ENCODE measurements around the gene SRP68.

The SRP68 gene

DNA sequence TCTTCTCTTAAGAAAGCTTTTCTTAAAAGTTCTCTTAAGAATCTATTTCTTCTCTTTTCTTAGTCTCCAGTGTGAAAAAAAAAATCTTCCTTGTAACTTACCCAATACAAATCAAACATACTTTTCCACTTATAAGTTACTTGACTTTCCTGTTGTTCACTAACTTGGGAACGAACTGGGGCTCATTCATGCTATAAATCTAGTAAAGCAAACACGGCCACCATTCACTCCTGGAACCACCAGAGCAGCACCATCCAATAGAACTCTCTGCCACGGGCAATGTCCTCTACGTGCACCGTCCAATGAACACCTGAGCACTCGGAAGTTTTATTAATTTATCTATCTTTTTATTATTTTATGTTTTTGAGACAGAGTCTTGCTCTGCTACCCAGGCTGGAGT lies 20.8 kb downstream of the SRP68 start:
- TF ChIP-seq FOXM1 (IDR thresholded peaks at IDR 0.05; ENCODE audit: borderline replicate concordance, low read depth): no peak

DNA sequence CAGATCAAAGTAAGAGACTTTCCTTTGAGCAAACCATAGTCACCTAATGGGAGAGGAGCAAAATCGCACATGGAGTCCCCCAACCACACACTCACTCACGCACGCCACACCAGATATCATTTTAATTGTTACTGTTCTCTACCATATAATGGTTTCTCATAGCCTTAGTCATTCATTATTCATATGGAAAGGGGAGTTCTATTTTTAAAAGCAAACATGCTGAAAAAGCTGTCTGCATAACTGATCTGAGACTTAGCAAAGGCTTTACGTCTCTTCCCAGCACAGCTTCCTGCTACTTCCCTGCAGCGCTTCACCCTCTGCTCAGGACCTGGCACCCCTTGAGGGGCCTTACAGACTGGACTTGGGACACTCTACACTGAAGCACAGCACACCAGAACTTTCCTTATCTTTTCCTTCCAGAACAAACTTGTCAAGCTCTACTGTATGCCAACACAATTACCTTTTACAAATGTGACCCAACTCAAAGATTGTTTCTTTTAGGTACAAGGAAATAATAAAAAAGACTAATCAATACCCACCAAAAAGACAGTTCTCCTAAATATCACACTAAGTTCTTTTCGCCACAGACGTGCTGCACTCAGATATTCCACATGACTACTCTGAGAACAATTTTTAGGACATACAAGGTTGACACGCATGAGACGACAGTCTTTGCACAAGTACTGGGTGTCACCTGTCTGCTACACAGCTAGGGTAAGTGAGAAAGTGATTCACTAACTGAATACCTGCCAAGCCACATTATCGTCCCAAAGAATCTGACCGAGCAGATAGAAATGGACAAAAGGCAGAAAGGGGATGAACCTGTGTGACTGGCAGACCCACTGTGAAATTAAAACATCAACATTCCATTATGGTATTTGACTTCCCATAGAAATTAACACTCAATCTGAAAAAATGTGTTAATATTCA lies 21.5 kb downstream of the SRP68 start:
- TF ChIP-seq NFIC (IDR thresholded peaks at IDR 0.05): no peak
- TF ChIP-seq, protein P1, sequence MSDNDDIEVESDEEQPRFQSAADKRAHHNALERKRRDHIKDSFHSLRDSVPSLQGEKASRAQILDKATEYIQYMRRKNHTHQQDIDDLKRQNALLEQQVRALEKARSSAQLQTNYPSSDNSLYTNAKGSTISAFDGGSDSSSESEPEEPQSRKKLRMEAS (IDR thresholded peaks at IDR 0.05): no peak
- TF ChIP-seq, protein P2, sequence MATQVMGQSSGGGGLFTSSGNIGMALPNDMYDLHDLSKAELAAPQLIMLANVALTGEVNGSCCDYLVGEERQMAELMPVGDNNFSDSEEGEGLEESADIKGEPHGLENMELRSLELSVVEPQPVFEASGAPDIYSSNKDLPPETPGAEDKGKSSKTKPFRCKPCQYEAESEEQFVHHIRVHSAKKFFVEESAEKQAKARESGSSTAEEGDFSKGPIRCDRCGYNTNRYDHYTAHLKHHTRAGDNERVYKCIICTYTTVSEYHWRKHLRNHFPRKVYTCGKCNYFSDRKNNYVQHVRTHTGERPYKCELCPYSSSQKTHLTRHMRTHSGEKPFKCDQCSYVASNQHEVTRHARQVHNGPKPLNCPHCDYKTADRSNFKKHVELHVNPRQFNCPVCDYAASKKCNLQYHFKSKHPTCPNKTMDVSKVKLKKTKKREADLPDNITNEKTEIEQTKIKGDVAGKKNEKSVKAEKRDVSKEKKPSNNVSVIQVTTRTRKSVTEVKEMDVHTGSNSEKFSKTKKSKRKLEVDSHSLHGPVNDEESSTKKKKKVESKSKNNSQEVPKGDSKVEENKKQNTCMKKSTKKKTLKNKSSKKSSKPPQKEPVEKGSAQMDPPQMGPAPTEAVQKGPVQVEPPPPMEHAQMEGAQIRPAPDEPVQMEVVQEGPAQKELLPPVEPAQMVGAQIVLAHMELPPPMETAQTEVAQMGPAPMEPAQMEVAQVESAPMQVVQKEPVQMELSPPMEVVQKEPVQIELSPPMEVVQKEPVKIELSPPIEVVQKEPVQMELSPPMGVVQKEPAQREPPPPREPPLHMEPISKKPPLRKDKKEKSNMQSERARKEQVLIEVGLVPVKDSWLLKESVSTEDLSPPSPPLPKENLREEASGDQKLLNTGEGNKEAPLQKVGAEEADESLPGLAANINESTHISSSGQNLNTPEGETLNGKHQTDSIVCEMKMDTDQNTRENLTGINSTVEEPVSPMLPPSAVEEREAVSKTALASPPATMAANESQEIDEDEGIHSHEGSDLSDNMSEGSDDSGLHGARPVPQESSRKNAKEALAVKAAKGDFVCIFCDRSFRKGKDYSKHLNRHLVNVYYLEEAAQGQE (IDR thresholded peaks at IDR 0.05; ENCODE audit: low read depth): no peak
- TF ChIP-seq YY1 (IDR thresholded peaks at IDR 0.05; ENCODE audit: low read depth): no peak
- TF ChIP-seq ZBTB7A (IDR thresholded peaks at IDR 0.05; ENCODE audit: low read depth): no peak
- TF ChIP-seq TCF12 (IDR thresholded peaks at IDR 0.05; ENCODE audit: low read depth): no peak
- TF ChIP-seq TEAD4 (IDR thresholded peaks at IDR 0.05): no peak
- TF ChIP-seq, protein P3, sequence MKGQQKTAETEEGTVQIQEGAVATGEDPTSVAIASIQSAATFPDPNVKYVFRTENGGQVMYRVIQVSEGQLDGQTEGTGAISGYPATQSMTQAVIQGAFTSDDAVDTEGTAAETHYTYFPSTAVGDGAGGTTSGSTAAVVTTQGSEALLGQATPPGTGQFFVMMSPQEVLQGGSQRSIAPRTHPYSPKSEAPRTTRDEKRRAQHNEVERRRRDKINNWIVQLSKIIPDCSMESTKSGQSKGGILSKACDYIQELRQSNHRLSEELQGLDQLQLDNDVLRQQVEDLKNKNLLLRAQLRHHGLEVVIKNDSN (IDR thresholded peaks at IDR 0.05): no peak
- no peak for TF ChIP-seq TAF1 (IDR thresholded peaks at IDR 0.05; ENCODE audit: low read depth)
- TF ChIP-seq FOXM1 (IDR thresholded peaks at IDR 0.05; ENCODE audit: borderline replicate concordance, low read depth): no peak

DNA sequence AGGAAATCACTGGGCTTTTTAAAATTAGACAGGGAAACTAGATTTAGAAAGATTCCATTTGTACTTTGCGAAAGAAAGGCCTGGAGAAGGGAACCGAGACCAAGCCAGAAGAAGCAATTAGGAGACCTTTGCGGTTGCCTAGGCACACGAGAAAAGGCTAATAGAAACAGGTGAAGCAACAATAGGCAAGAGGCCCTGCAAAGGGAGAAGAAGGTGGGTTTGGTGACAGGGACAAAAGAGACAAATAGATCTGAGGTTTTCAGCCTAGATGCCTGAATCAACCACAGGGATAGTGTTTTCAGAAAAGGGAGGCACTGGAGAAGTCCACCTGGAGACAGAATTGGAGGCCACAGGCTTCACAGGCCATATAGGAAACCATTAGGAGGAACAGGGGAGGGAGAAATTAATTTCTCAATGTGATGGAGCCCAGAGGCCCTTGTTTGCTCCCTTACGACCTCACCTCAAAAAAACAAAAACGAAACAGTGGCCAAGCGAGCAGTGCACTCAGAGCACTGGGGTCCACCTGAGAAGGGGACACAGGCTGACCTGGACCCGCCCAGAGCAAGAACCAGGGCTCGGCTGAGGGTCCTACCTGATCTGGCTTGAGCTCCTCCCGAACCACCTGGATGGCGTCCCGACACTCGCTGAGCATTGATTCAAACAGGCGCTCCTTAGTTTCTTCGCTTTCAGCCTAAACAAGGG lies 22.3 kb downstream of the SRP68 start:
- no peak for TF ChIP-seq RAD21 (IDR thresholded peaks at IDR 0.05; ENCODE audit: low read depth)
- TF ChIP-seq, protein P1 (IDR thresholded peaks at IDR 0.05): no peak
- no peak for TF ChIP-seq FOXM1 (IDR thresholded peaks at IDR 0.05; ENCODE audit: borderline replicate concordance, low read depth)
- TF ChIP-seq TCF12 (IDR thresholded peaks at IDR 0.05; ENCODE audit: low read depth): no peak
- TF ChIP-seq NFIC (IDR thresholded peaks at IDR 0.05): no peak
- no peak for TF ChIP-seq YY1 (IDR thresholded peaks at IDR 0.05; ENCODE audit: low read depth)
- TF ChIP-seq EGR1 (IDR thresholded peaks at IDR 0.05): no peak
- TF ChIP-seq TEAD4 (IDR thresholded peaks at IDR 0.05): no peak

DNA sequence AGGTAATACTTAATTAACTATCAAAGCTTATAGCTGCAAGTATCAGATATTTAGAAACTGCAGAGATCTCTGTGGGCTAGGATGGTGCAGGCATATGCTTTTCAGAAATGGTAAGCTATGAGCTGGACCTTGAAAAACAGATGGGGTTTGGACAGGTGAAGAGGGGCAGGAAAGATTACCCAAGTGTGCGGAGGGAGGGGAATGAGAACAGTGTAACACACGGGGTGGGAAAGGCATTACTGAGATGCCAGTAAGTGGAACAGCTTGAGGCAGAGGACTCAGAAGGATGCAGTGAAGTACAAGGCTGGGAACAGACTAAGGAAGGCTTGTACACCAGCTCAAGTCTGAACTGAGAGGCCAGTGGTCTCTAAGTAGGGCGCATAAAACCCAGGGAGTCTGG lies 23.1 kb downstream of the SRP68 start:
- TF ChIP-seq TCF12 (IDR thresholded peaks at IDR 0.05; ENCODE audit: low read depth) (no peak), ZBTB7A (IDR thresholded peaks at IDR 0.05; ENCODE audit: low read depth) (no peak), FOXM1 (IDR thresholded peaks at IDR 0.05; ENCODE audit: borderline replicate concordance, low read depth) (no peak), CREB1 (IDR thresholded peaks at IDR 0.05; ENCODE audit: low read depth) (no peak), CEBPB (IDR thresholded peaks at IDR 0.05) (no peak), TEAD4 (IDR thresholded peaks at IDR 0.05) (no peak), RAD21 (IDR thresholded peaks at IDR 0.05; ENCODE audit: low read depth) (no peak)
- TF ChIP-seq, protein P1 (IDR thresholded peaks at IDR 0.05): no peak
- TF ChIP-seq, protein P3 (IDR thresholded peaks at IDR 0.05): no peak

DNA sequence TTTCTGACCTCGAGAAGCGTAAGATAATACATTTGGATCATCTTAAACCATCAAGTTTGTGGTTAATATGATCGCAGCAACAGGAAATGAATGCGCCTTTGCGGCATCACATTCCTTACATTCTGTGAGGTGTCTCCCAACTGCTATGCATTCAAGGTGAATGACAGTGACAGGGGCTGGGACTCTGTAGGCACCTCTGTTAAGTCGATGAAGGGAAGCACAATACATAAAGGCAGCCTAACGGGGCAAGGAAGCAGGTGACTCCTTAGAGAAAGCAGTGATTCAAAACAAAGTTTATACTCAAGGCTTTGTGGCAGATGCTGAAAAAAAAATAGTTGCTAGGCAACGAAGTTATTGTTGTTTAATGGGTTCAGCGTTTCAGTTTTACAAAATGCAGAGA lies 23.6 kb downstream of the SRP68 start:
- TF ChIP-seq, protein P3 (IDR thresholded peaks at IDR 0.05): no peak
- no peak for TF ChIP-seq EGR1 (IDR thresholded peaks at IDR 0.05)
- TF ChIP-seq YY1 (IDR thresholded peaks at IDR 0.05; ENCODE audit: low read depth): no peak
- TF ChIP-seq NFIC (IDR thresholded peaks at IDR 0.05): no peak
- no peak for TF ChIP-seq TEAD4 (IDR thresholded peaks at IDR 0.05)
- TF ChIP-seq TAF1 (IDR thresholded peaks at IDR 0.05; ENCODE audit: low read depth): no peak
- TF ChIP-seq ZBTB7A (IDR thresholded peaks at IDR 0.05; ENCODE audit: low read depth): no peak
- no peak for TF ChIP-seq CREB1 (IDR thresholded peaks at IDR 0.05; ENCODE audit: low read depth)
- TF ChIP-seq RAD21 (IDR thresholded peaks at IDR 0.05; ENCODE audit: low read depth): no peak
- no peak for TF ChIP-seq EP300 (IDR thresholded peaks at IDR 0.05; ENCODE audit: borderline replicate concordance)
- TF ChIP-seq FOXM1 (IDR thresholded peaks at IDR 0.05; ENCODE audit: borderline replicate concordance, low read depth): no peak
- TF ChIP-seq, protein P1 (IDR thresholded peaks at IDR 0.05): no peak
- TF ChIP-seq, protein P2 (IDR thresholded peaks at IDR 0.05; ENCODE audit: low read depth): no peak
- no peak for TF ChIP-seq CEBPB (IDR thresholded peaks at IDR 0.05)
- no peak for TF ChIP-seq TCF12 (IDR thresholded peaks at IDR 0.05; ENCODE audit: low read depth)

Measured in Ishikawa (cell line).